ENCODE results near the gene OR51G2. TPM values are rescaled to one million over a fixed set of nuclear protein-coding genes. Genes with fewer than 3 reads are reported as not detected.

OR51G2 gene
- total and polyA plus RNA-seq, 2 donors (not counting 1 experiment from before 2014, with no cell fraction given): not detected

DNA sequence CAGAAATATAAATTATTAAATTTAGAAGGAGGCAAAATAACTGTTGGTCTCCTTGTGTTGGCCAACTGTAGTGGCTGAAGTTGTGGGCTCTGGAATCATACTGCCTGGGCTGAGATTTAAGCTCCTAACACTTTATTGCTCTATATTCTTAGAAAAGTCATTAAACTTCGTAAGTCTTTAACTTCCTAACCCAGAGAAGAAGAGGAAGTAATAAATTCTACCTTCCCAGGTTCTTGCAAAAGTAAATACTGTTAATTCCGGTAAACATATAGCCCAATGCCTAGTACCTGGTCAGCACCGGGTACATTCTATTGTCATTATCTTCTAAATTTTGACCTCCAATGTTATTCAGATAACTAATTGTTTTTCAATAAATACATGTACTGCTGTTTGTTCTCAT, 33.0 kb downstream of the OR51G2 start:
- Histone ChIP-seq H3K9me3 (ENCODE audit: control extremely low read depth in 1 of 3, control insufficient read depth in 2 of 3, insufficient read depth in 1 of 3, low read length in 2 of 3) (no peaks in the 10 kb centered on the region), H3K9ac (ENCODE audit: low read length) (no peak overlapping the region), H3K36me3 (replicated peaks in 1 of 2; ENCODE audit: control extremely low read depth in 1 of 2, control insufficient read depth in 1 of 2, extremely low read depth in 1 of 2, insufficient read depth in 2 of 2, low read length in 1 of 2) (no peaks in the 10 kb centered on the region), H3K4me2 (replicated peaks; ENCODE audit: low read depth, low read length, poor library complexity, severe bottlenecking) (no peak overlapping the region), H3K4me1 (ENCODE audit: control insufficient read depth in 2 of 2, insufficient read depth in 2 of 2, low read length in 2 of 2) (no peaks in the 10 kb centered on the region), H3K27ac (ENCODE audit: low read length in 2 of 2) (no peak overlapping the region), H3K4me3 (ENCODE audit: control extremely low read depth in 1 of 5, extremely low read depth in 1 of 5, insufficient read depth in 1 of 5, low read depth in 2 of 5, low read length in 4 of 5) (no peak overlapping the region), H3K79me2 (ENCODE audit: control insufficient read depth, insufficient read depth, low read length) (no peaks in the 10 kb centered on the region), H2AFZ (ENCODE audit: insufficient read depth, low read depth, low read length, poor library complexity, severe bottlenecking) (no peak overlapping the region), H4K20me1 (ENCODE audit: control insufficient read depth, insufficient read depth, low read length, poor library complexity, severe bottlenecking) (no peaks in the 10 kb centered on the region), H3K27me3 (replicated peaks in 1 of 4; ENCODE audit: control extremely low read depth in 1 of 4, control insufficient read depth in 3 of 4, insufficient read depth in 4 of 4, low read length in 3 of 4) (no peaks in the 10 kb centered on the region)
- TF ChIP-seq EZH2 (IDR thresholded peaks at IDR 0.05; ENCODE audit: borderline replicate concordance, insufficient read depth, low read depth, low read length, poor library complexity, severe bottlenecking) (no peak), CTCF (IDR thresholded peaks at IDR 0.05) (no peak)
- H3K9me3 Mint-ChIP-seq (ENCODE audit: insufficient read depth): no peaks in the 10 kb centered on the region
- no peaks in the 10 kb centered on the region for H3K4me1 Mint-ChIP-seq
- DNase-seq: no peak
- no peak overlapping the region for H3K4me3 Mint-ChIP-seq
- no peak overlapping the region for H3K27ac Mint-ChIP-seq
- no peak for ATAC-seq (ENCODE audit: low read depth)
- POLR2A ChIA-PET: no interaction called here
- peaks cover 10% of the 10 kb centered on the region for H3K27me3 Mint-ChIP-seq
- intact Hi-C loops (cut with micrococcal nuclease): no loop called here
- CTCF ChIA-PET: no interaction called here
- WGBS (ENCODE audit: insufficient coverage): no CpG with 5 or more reads among the region's 3 CpGs

GRCh38 chr11:4884361-4884760, 34.8 kb downstream of the OR51G2 start:
- Mint-ChIP-seq H3K27ac (no peak overlapping the region), H3K9me3 (ENCODE audit: insufficient read depth) (no peaks in the 10 kb centered on the region), H3K4me1 (no peaks in the 10 kb centered on the region), H3K27me3 (peaks cover 6% of the 10 kb centered on the region), H3K4me3 (no peak overlapping the region)
- H4K20me1 ChIP-seq (ENCODE audit: control insufficient read depth, insufficient read depth, low read length, poor library complexity, severe bottlenecking): no peaks in the 10 kb centered on the region
- H3K4me2 ChIP-seq (replicated peaks; ENCODE audit: low read depth, low read length, poor library complexity, severe bottlenecking): no peak overlapping the region
- ATAC-seq (ENCODE audit: low read depth) (no peak), DNase-seq (no peak)
- H3K27me3 ChIP-seq (replicated peaks in 1 of 4; ENCODE audit: control extremely low read depth in 1 of 4, control insufficient read depth in 3 of 4, insufficient read depth in 4 of 4, low read length in 3 of 4): no peaks in the 10 kb centered on the region
- H3K79me2 ChIP-seq (ENCODE audit: control insufficient read depth, insufficient read depth, low read length): no peaks in the 10 kb centered on the region
- no peak overlapping the region for H3K4me3 ChIP-seq (ENCODE audit: control extremely low read depth in 1 of 5, extremely low read depth in 1 of 5, insufficient read depth in 1 of 5, low read depth in 2 of 5, low read length in 4 of 5)
- ChIA-PET POLR2A (no interaction called here), CTCF (no interaction called here)
- TF ChIP-seq EZH2 (IDR thresholded peaks at IDR 0.05; ENCODE audit: borderline replicate concordance, insufficient read depth, low read depth, low read length, poor library complexity, severe bottlenecking) (no peak), CTCF (IDR thresholded peaks at IDR 0.05) (no peak)
- no peak overlapping the region for H3K27ac ChIP-seq (ENCODE audit: low read length in 2 of 2)
- H3K9ac ChIP-seq (ENCODE audit: low read length): no peak overlapping the region
- H3K9me3 ChIP-seq (ENCODE audit: control extremely low read depth in 1 of 3, control insufficient read depth in 2 of 3, insufficient read depth in 1 of 3, low read length in 2 of 3): peaks cover 0 to 1% (median 0%) of the 10 kb centered on the region in 3 donors
- intact Hi-C loops (cut with micrococcal nuclease): no loop called here
- H3K4me1 ChIP-seq (ENCODE audit: control insufficient read depth in 2 of 2, insufficient read depth in 2 of 2, low read length in 2 of 2): no peaks in the 10 kb centered on the region
- no peak overlapping the region for H2AFZ ChIP-seq (ENCODE audit: insufficient read depth, low read depth, low read length, poor library complexity, severe bottlenecking)
- H3K36me3 ChIP-seq (replicated peaks in 1 of 2; ENCODE audit: control extremely low read depth in 1 of 2, control insufficient read depth in 1 of 2, extremely low read depth in 1 of 2, insufficient read depth in 2 of 2, low read length in 1 of 2): no peaks in the 10 kb centered on the region
- 83% methylated on average over 2 of the region's 3 CpGs for WGBS (ENCODE audit: insufficient coverage)

All from B cell (primary cell).